Colonic mucosa (tissue), 4 donors: ENCODE data around the gene ENTPD6. TPM values are rescaled to one million over a fixed set of nuclear protein-coding genes. Genes with fewer than 3 reads are reported as not detected.

Experiments used
- DNase-seq: peaks from one replicate; pipeline ENCODE4 v3.0.0-alpha.2; 2020
- H3K27ac ChIP-seq: fragments of 200-600 bp; one replicate; pipeline ENCODE4 v1.8.0; 2021
- H3K27me3 ChIP-seq: fragments of 200-600 bp; one replicate; pipeline ENCODE4 v1.8.0; 2021
- H3K36me3 ChIP-seq: fragments of 200-600 bp; one replicate; pipeline ENCODE4 v1.8.0; 2021
- H3K4me1 ChIP-seq: fragments of 200-600 bp; one replicate; pipeline ENCODE4 v1.8.0; 2021; ENCODE audit warnings: mild to moderate bottlenecking
- H3K4me3 ChIP-seq: fragments of 200-600 bp; one replicate; pipeline ENCODE4 v1.8.0; 2021
- H3K9ac ChIP-seq, 2 donors: one replicate each; pipeline ENCODE4 v1.7.0; 2013; ENCODE audit warnings: control low read depth in 2 of 2, low read depth in 2 of 2, low read length in 2 of 2
- H3K9me3 ChIP-seq: fragments of 200-600 bp; one replicate; pipeline ENCODE4 v1.8.0; 2021
- CTCF ChIP-seq: fragments of 200-600 bp; IDR thresholded peaks from one replicate; pipeline ENCODE4 v1.8.0; 2022; ENCODE audit warnings: antibody characterized with exemption, mild to moderate bottlenecking
- intact Hi-C: fragments of 100-400 bp; cut with DNase I; formaldehyde crosslinking; loops from one replicate; pipeline ENCODE4 v1.14.1; 2022
- total RNA-seq, 2 donors: library from RNA; stranded (reverse); fragmentation: NEBNext Ultra II Directional in 1 of 2; extraction: Animal tissue kit (Norgen Biotek cat#: 25700) in 1 of 2; gene quantifications; one replicate each; pipeline ENCODE4 v1.2.1, GENCODE V29; 2021
- donor health status: healthy.
- donor health status: DM: no; HTN: no; CAD: no.
- donor health status: DM: no; HTN: no; CAD: no.

The ENTPD6 gene
- total RNA-seq, 2 donors from 2014 or later = 120 to 201 TPM

GRCh38 chr20:25212242-25212641 is 16.7 kb downstream of the ENTPD6 start:
- Histone ChIP-seq H3K4me3 (no peak overlapping the region), H3K27me3 (no peaks in the 10 kb centered on the region), H3K9me3 (no peaks in the 10 kb centered on the region), H3K36me3 (peaks cover 5% of the 10 kb centered on the region), H3K9ac (no peak overlapping the region), H3K4me1 (no peaks in the 10 kb centered on the region), H3K27ac (no peak overlapping the region)
- intact Hi-C loops = no loop called here
- no peak for TF ChIP-seq CTCF
- DNase-seq = no peak

DNA sequence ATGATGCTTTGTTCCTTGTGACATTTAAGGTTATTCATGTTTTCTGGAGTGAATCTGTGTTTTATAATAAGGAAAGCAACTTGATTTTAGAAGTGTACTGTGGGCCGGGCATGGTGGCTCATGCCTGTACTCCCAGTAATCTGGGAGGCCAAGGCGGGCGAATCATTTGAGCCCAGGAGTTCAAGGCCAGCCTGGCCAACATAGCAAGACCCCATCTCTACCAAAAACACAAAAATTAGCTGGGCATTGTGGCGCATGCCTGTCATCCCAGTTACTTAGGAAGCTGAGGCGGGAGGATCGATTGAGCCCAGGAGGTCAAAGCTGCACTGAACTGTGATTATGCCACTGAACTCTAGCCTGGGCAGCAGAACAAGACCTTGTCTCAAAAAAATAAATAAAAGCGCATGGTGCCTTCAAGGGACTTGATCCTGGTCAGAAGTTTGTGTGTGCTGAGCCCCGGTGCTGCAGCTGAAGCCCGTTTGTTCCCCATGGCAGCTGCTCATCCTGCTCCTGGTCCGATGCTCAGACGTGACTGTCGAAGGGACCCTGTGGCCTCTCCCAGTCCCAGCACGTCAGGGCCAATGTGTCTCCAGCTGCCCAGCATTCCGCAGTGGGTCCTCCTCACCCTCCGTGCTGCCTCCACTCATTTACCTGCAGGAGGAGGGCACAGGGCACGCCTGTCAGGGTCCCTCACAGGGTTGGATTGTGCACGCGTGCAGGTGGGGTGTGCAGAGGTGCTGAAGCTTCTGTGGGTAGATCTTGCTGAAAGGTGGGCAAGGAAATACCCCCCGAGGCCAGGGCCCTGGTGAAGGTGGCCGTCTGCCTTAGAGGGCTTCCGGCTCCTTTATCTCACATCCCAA is 18.3 kb downstream of the ENTPD6 start:
- no peak for TF ChIP-seq CTCF
- no peaks in the 10 kb centered on the region for H3K27me3 ChIP-seq
- H3K36me3 ChIP-seq = peaks cover 9% of the 10 kb centered on the region
- no peak overlapping the region for H3K9ac ChIP-seq
- no peak overlapping the region for H3K27ac ChIP-seq
- intact Hi-C loops = no loop called here
- no peak for DNase-seq
- H3K9me3 ChIP-seq = no peaks in the 10 kb centered on the region
- H3K4me1 ChIP-seq = no peaks in the 10 kb centered on the region
- no peak overlapping the region for H3K4me3 ChIP-seq

GRCh38 chr20:25214426-25214790 is 18.9 kb downstream of the ENTPD6 start:
- no peaks in the 10 kb centered on the region for H3K27me3 ChIP-seq
- H3K36me3 ChIP-seq = peaks cover 9% of the 10 kb centered on the region
- no peak for DNase-seq
- H3K4me3 ChIP-seq = no peak overlapping the region
- H3K9ac ChIP-seq = no peak overlapping the region
- TF ChIP-seq CTCF = no peak
- no peaks in the 10 kb centered on the region for H3K9me3 ChIP-seq
- H3K27ac ChIP-seq = no peak overlapping the region
- no peaks in the 10 kb centered on the region for H3K4me1 ChIP-seq
- intact Hi-C loops = no loop called here

GRCh38 chr20:25214819-25215218 is 19.3 kb downstream of the ENTPD6 start:
- intact Hi-C loops = no loop called here
- Histone ChIP-seq H3K4me3 (no peak overlapping the region), H3K27me3 (no peaks in the 10 kb centered on the region), H3K27ac (no peak overlapping the region), H3K9ac (no peak overlapping the region), H3K9me3 (no peaks in the 10 kb centered on the region), H3K36me3 (peaks cover 9% of the 10 kb centered on the region), H3K4me1 (no peaks in the 10 kb centered on the region)
- no peak for DNase-seq
- TF ChIP-seq CTCF = no peak

GRCh38 chr20:25215521-25215920 is 20.0 kb downstream of the ENTPD6 start:
- H3K9ac ChIP-seq = no peak overlapping the region
- intact Hi-C loops = no loop called here
- H3K36me3 ChIP-seq = peaks cover 9% of the 10 kb centered on the region
- no peaks in the 10 kb centered on the region for H3K9me3 ChIP-seq
- no peak for TF ChIP-seq CTCF
- H3K27ac ChIP-seq = no peak overlapping the region
- H3K4me3 ChIP-seq = no peak overlapping the region
- H3K4me1 ChIP-seq = no peaks in the 10 kb centered on the region
- no peaks in the 10 kb centered on the region for H3K27me3 ChIP-seq
- DNase-seq = no peak
